Measurements from ENCODE around the gene UBAP2.
A peak's percentile ranks its signal among the peaks of the same experiment; 100 is the strongest.
"Not testable (repeated sequence)": the region's sequence is repeated elsewhere in the genome, so short reads cannot be mapped to it uniquely, and the experiment has no call there.

UBAP2 gene

DNA sequence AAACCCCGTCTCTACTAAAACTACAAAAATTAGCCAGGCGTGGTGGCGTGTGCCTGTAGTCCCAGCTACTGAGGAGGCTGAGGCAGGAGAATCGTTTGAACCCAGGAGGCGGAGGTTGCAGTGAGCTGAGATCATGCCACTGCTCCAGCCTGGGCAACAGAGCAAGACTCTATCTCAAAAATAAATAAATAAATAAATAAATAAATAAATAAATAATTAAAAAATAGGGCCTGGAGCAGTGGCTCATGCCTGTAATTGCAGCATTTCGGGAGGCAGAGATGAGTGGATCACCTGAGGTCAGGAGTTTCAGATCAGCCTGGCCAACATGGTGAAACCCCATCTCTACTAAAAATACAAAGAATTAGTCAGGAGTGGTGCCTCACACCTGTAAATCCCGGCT, 86.2 kb downstream of the UBAP2 start:
- DNase-seq, result not testable (repeated sequence)

DNA sequence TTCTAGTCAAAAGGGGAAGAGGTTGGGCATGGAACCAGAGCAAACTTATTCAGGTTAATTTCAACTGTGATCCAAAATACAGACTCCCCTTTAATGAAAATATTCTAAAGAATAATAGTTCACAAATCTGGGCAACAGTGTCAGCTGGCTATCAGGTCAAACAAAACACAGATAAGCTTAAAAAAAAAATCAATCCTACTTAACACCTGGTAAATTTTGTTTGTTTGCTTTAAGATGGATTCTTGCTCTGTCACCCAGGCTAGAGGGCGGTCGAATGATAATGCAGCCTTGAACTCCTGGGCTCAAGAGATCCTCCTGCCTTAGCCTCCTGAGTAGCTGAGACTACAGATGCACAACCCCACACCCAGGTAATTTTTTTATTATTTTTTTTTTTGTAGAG, 89.0 kb downstream of the UBAP2 start:
- no peak for DNase-seq

GRCh38 chr9:33956544-33956943, 92.1 kb downstream of the UBAP2 start:
- no peak for DNase-seq

- no peak for DNase-seq
Observed at GRCh38 chr9:33952066-33952465, 96.6 kb downstream of the UBAP2 start.

GRCh38 chr9:33950371-33950770, 98.3 kb downstream of the UBAP2 start:
- DNase-seq, result no peak

DNA sequence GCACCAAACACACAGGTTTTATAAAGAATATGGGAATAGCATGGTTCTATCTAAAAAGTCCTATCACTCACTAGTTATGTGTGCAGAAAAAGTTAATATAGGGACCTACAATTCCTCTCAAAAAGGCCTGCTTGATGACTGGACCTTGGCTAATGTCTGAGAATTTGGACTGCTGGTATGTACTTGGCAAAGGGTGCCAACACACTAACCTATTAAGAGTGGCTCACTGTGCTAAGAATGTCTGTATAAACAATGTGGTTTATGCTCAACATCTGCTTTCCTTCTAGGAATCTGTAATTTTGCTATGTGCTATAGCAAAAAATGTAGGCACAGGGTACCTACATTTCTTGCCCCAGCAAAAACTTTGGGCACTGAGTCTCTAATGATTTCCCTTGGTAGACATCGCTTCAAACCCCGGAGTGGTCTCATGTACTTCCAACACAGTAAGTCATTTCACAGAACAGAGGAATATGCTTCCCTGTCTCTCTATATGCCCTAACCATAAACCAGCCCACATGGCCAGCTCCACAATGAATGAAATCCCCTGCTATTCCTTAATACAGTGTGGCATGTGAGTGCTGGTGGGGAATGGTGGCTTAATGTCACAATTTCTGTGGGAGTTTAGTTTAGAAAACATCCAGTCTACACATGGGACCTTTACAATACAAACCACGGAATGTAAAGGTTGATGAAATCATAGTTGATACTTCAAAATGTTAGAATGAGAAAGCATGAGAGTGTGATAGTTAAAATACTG, 101.7 kb downstream of the UBAP2 start:
- no peak for DNase-seq

- no peak for DNase-seq
Observed at GRCh38 chr9:33943389-33943788, 105.3 kb downstream of the UBAP2 start.

DNA sequence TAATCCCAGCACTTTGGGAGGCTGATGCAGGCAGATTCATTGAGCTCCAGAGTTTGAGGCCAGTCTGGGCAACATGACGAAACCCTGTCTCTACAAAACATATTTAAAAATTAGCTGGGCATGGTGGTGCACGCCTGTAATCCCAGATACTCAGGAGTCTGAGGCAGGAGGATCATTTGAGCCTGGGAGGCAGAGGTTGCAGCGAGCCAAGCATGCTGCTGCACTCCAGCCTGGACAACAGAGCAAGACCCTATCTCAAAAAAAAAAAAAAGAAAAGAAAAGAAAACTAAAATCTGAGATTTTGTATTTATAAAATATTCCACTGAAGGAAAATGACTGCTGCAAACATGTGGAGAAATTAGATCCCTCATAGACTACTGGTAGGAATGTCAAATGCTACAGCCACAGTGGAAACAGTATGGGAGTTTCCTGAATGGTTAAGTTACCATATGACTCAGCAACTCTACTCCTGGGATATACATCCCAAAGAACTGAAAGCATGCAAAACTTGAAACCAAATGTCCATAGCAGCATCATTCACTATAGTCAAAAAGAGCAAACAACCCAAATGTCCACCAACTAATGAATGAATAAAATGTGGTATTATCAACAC, 106.1 kb downstream of the UBAP2 start:
- DNase-seq, result no peak

GRCh38 chr9:33939924-33940874, 108.5 kb downstream of the UBAP2 start:
- DNase-seq, result no peak

- no peak for DNase-seq
Observed at GRCh38 chr9:33934188-33934878, 114.4 kb downstream of the UBAP2 start.

- DNase-seq, result no peak
Observed at GRCh38 chr9:33932078-33932807, 116.4 kb downstream of the UBAP2 start.

DNA sequence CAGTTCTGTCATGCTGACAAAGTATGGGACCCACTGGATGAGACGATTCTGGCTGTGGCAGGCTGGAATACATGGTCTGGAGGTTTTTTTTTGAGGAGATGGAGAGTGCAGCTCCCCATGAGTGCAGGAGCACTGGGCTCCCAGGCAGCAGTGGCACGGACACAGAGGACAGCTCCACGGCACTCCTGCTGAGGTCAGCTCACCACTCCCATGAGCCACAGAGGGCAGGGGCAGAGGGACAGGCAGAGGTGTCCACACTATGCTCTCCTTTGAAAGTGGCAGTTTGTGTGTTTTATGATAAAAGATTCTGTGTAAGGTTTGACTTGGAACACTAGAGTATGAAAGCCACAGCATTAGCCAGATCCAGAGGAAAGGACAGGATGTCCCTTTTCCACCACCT, 117.4 kb downstream of the UBAP2 start:
- no peak for DNase-seq

GRCh38 chr9:33927694-33928093, 121.0 kb downstream of the UBAP2 start:
- no peak for DNase-seq

GRCh38 chr9:33926746-33927485, 121.8 kb downstream of the UBAP2 start:
- no peak for DNase-seq

GRCh38 chr9:33924978-33925797, 123.5 kb downstream of the UBAP2 start:
- DNase-seq, result peak; percentile 27

DNA sequence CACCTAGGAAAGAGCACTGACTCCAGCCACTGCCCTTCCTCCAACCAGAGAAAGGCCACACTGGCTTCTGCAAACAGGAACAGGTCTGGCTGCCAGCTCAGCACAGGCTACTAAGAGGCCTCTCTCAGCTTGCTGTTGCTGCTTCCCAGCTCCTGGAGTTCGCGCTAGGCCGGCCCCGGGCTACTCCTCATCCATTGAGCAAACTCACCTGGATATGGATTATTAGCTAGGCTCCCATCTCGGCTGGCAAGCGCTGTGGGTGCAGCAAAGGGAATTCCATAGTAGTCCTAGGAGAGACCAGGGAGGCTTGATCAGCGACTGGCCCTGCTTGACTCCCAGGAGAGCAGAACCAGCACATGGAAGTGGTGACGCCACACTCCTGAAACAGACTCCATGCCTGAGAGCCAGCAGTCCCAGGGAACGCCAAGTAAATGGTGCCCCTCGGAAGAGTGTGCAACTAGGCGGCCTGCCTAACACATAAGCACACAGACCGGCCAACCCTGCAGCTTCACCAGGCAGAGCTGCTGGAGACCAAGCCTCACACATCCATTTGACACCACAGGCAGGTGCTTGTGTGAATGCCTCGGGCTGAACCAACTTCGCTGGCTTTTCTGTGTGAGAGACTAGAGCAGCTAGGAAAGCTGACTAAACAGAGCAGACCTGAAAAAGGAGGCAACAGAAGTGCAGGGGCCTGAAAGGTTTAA, 124.5 kb downstream of the UBAP2 start:
- no peak for DNase-seq

DNA sequence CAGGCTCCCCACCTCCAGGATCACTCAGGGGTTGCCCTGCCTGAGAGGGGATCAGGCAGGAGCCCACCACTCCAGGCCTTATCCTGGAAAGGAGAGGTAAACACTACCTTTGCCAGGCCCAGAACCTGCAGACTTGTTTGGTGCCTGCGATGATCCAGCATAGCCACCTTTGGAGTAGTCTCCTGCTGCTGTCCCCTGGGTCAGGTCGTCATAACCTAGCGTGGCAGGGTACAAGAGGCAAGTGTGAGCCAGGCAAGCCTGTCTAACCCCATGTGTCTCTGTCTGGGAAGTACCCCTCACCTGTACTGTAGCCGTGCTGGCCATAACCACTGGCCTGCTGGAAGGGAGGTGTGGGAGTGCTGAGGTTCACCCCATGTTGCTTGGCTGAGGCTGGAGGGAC, 125.6 kb downstream of the UBAP2 start:
- DNase-seq, result no peak

DNA sequence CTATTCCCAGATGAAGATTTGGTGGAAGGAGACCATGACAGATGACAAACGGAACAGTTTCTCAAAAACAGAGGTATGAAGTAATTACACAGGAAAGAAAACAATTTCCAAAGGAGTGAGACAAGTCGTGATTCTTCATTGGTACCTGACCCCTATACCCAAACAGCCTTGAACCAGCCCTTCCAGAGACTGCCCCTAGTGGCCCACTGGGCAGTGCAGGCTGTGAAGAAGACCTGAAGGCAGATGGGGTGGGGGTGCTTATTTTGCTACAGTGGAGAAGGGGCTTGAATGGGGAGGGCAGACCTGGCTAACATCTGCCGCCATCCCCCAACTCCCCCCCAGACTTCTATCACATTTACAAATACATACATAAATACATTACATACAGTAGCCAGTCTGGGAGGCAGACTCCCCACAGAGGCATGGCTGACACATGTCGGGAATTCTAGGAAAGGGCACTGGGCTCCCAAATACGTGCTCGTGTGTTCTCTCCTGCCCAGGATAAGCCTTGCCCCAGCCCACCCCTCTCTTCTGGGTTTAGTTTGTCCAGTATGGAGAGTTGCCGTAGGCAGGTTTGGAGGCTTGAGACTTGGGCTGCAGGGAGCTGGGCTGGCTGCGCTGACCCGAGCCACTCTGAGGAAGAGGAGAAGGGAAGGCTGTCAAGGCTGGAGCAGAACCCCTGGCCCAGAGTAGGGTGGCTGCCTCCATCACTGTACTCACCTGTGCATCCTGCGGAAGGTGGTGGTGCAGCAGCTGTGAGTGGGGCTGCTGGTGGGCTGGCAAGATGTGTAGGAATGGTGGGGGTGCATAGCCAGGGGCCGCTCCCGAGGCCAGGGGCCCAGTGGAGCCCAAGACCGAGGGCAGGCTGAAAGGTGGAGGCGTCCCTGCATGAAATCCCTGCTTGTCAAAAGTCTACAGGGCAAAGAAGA, 126.5 kb downstream of the UBAP2 start:
- peak; percentile 31 for DNase-seq
